Measurements from ENCODE around the gene CDH4. TPM values are rescaled to one million over a fixed set of nuclear protein-coding genes. Genes with fewer than 3 reads are reported as not detected.

CDH4 gene
- total and polyA plus RNA-seq, 2 of the 8 experiments (the other 6 are each of a cell fraction or from before 2014, with no cell fraction given), result 4.3 to 7.9 TPM

DNA sequence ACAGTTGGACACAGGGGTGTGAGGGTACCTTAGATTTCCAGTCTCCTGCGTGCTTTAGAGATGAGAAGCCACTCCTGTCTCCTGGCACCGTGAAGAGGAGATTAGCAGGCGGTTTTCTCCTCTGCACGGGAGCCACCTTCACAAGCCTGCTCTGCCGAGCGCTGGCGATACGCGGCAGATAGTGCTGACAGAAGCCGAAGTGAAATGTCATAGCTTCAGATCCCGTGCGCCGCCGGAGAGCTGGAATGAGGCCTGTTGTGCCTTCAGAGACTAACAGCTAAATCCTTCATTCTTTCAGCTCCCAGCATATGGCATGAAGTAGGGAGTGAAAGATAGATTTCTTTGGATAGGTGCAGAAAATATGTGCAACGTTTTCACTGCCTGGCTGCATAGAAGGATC lies 442.6 kb downstream of the CDH4 start:
- Histone ChIP-seq H3K56ac (replicated peaks; ENCODE audit: insufficient read length, low read depth, low read length) (no peak overlapping the region), H3K18ac (ENCODE audit: extremely low read depth, low read length) (no peak overlapping the region), H4K91ac (replicated peaks; ENCODE audit: insufficient read length, low read length) (no peak overlapping the region), H3K4ac (replicated peaks; ENCODE audit: insufficient read length, low read depth, low read length) (no peak overlapping the region), H2BK15ac (ENCODE audit: low read length) (no peak overlapping the region), H3K9me3 (ENCODE audit: insufficient read depth in 2 of 2, low read depth in 1 of 2, low read length in 1 of 2) (no peaks in the 10 kb centered on the region), H3K27ac (ENCODE audit: low read depth, low read length) (no peak overlapping the region), H4K8ac (ENCODE audit: extremely low read depth, insufficient read depth, low read length) (no peak overlapping the region), H4K20me1 (replicated peaks in 1 of 2; ENCODE audit: control insufficient read depth in 1 of 2, insufficient read depth in 2 of 2, low read length in 2 of 2) (peaks cover 0 to 3% of the 10 kb centered on the region in 2 experiments), H2BK5ac (ENCODE audit: low read depth, low read length) (no peak overlapping the region), H3K4me1 (replicated peaks in 1 of 4; ENCODE audit: control insufficient read depth in 3 of 4, insufficient read depth in 4 of 4, low read length in 3 of 4) (no peaks in the 10 kb centered on the region), H3K27me3 (replicated peaks in 1 of 4; ENCODE audit: control insufficient read depth in 3 of 4, extremely low read depth in 1 of 4, insufficient read depth in 3 of 4, low read length in 3 of 4) (peaks cover 0 to 7% (median 1%) of the 10 kb centered on the region in 4 experiments; a peak in 2 of 7 replicates), H2BK20ac (ENCODE audit: low read length) (no peak overlapping the region), H3K4me3 (ENCODE audit: extremely low read depth in 1 of 4, insufficient read depth in 2 of 4, low read depth in 3 of 4, low read length in 4 of 4) (no peak overlapping the region), H2AFZ (ENCODE audit: low read length) (no peak overlapping the region), H3K23me2 (ENCODE audit: low read depth, low read length) (peaks cover 5% of the 10 kb centered on the region; the same call in 1 of the 2 replicates), H3K36me3 (ENCODE audit: control insufficient read depth in 2 of 4, insufficient read depth in 4 of 4, low read length in 3 of 4) (no peaks in the 10 kb centered on the region), H3K79me2 (ENCODE audit: control insufficient read depth in 1 of 2, insufficient read depth in 2 of 2, low read length in 2 of 2) (no peaks in the 10 kb centered on the region), H2BK120ac (replicated peaks; ENCODE audit: low read depth, low read length) (no peak overlapping the region), H3K79me1 (ENCODE audit: low read depth, low read length) (no peaks in the 10 kb centered on the region), H3K9ac (replicated peaks in 1 of 4; ENCODE audit: extremely low read depth in 1 of 4, low read depth in 3 of 4, low read length in 3 of 4) (no peak overlapping the region), H2AK5ac (ENCODE audit: low read depth, low read length) (no peak overlapping the region), H3K4me2 (ENCODE audit: insufficient read depth in 1 of 2, low read depth in 2 of 2, low read length in 2 of 2) (no peak overlapping the region), H3K14ac (ENCODE audit: insufficient read length) (no peak overlapping the region), H2BK12ac (ENCODE audit: low read depth, low read length) (no peak overlapping the region), H3K23ac (ENCODE audit: insufficient read length) (no peak overlapping the region), H4K5ac (ENCODE audit: insufficient read length, low read depth, low read length) (no peak overlapping the region)
- DNase-seq (ENCODE audit: low read depth in 1 of 2, low spot score in 2 of 2) (no peak), FAIRE-seq (no peak)
- POLR2A ChIA-PET (ENCODE audit: partially characterized antibody), result no interaction called here
- WGBS, 2 experiments (ENCODE audit: extremely low coverage in 1 of 2, insufficient coverage in 1 of 2, insufficient read length in 1 of 2, insufficient replicate concordance in 2 of 2, low coverage in 1 of 2, low lambda C conversion rate in 2 of 2, missing lambda C conversion rate in 1 of 2), result 94% methylated on average over 15 of the region's 15 CpGs; no CpG with 5 or more reads in 1 of the 2 experiments
- CTCF ChIA-PET (ENCODE audit: partially characterized antibody), result interaction anchor here (1.4 to 2.4 kb wide), 3 partner anchors 11 to 180 kb away, joined by 3 to 8 read pairs (median 5); no protein-coding TSS in a partner anchor
- no peak for TF ChIP-seq PHF8 (conservative IDR thresholded peaks at IDR 0.05; ENCODE audit: low read depth, low read length)
- no peak for TF ChIP-seq KDM4A (IDR thresholded peaks at IDR 0.05; ENCODE audit: low read depth, low read length, severe bottlenecking)
- TF ChIP-seq JUND (IDR thresholded peaks at IDR 0.05; ENCODE audit: low read length), result no peak
- TF ChIP-seq SRF (IDR thresholded peaks at IDR 0.05; ENCODE audit: low read depth, low read length), result no peak
- TF ChIP-seq NRF1 (IDR thresholded peaks at IDR 0.05; ENCODE audit: low read depth, low read length), result no peak
- no peak for TF ChIP-seq POU5F1 (IDR thresholded peaks at IDR 0.05; ENCODE audit: low read depth, low read length)
- TF ChIP-seq CBX8 (IDR thresholded peaks at IDR 0.05; ENCODE audit: borderline replicate concordance, low read depth, low read length), result no peak
- no peak for TF ChIP-seq ATF3 (IDR thresholded peaks at IDR 0.05; ENCODE audit: insufficient read depth, low read depth, low read length)
- no peak for TF ChIP-seq CEBPB (IDR thresholded peaks at IDR 0.05; ENCODE audit: low read depth, low read length)
- TF ChIP-seq EGR1 (IDR thresholded peaks at IDR 0.05; ENCODE audit: borderline replicate concordance, low read depth, low read length), result no peak
- no peak for TF ChIP-seq MAFK (IDR thresholded peaks at IDR 0.05; ENCODE audit: low read depth, low read length)
- no peak for TF ChIP-seq POLR2A (IDR thresholded peaks at IDR 0.05; ENCODE audit: control extremely low read depth in 1 of 2, low read depth in 2 of 2, low read length in 2 of 2)
- TF ChIP-seq BACH1 (IDR thresholded peaks at IDR 0.05; ENCODE audit: low read length), result no peak
- no peak for TF ChIP-seq ZNF274 (IDR thresholded peaks at IDR 0.05; ENCODE audit: borderline replicate concordance, extremely low read depth, low read length)

Measured in H1 (cell line).